NCI-H2196 (cell line): ENCODE data around the gene ZNF280B.
"Not testable (repeated sequence)": the region's sequence is repeated elsewhere in the genome, so short reads cannot be mapped to it uniquely, and the experiment has no call there.

Source experiments
- DNase-seq: peaks from one replicate; lab custom pipeline; 2025; ENCODE audit not compliant: unreplicated experiment; lab: John Stamatoyannopoulos, UW

The ZNF280B gene

GRCh38 chr22:22510833-22511232 lies 2.3 kb upstream of the ZNF280B start:
- not testable (repeated sequence) for DNase-seq

GRCh38 chr22:22509912-22510311 lies 1.4 kb upstream of the ZNF280B start:
- not testable (repeated sequence) for DNase-seq

GRCh38 chr22:22507743-22508273 lies 734 bp downstream of the ZNF280B start:
- no peak for DNase-seq

- no peak for DNase-seq
Observed at GRCh38 chr22:22506736-22507135, 1.8 kb downstream of the ZNF280B start.

GRCh38 chr22:22498267-22498666 lies 10.3 kb downstream of the ZNF280B start:
- no peak for DNase-seq

- DNase-seq, result not testable (repeated sequence)
Observed at GRCh38 chr22:22491589-22491988, 17.0 kb downstream of the ZNF280B start.

- no peak for DNase-seq
Observed at GRCh38 chr22:22488736-22489135, 19.8 kb downstream of the ZNF280B start.

GRCh38 chr22:22487869-22488597 lies 20.5 kb downstream of the ZNF280B start:
- DNase-seq, result no peak

GRCh38 chr22:22487059-22487458 lies 21.5 kb downstream of the ZNF280B start:
- DNase-seq, result no peak

- no peak for DNase-seq
Observed at GRCh38 chr22:22486132-22486899, 22.2 kb downstream of the ZNF280B start.

GRCh38 chr22:22485524-22485923 lies 23.0 kb downstream of the ZNF280B start:
- DNase-seq, result no peak

GRCh38 chr22:22484023-22484422 lies 24.5 kb downstream of the ZNF280B start:
- no peak for DNase-seq

- DNase-seq, result no peak
Observed at GRCh38 chr22:22480940-22481339, 27.6 kb downstream of the ZNF280B start.

- no peak for DNase-seq
Observed at GRCh38 chr22:22479999-22480532, 28.5 kb downstream of the ZNF280B start.

- no peak for DNase-seq
Observed at GRCh38 chr22:22479116-22479515, 29.4 kb downstream of the ZNF280B start.

GRCh38 chr22:22478470-22478869 lies 30.1 kb downstream of the ZNF280B start:
- DNase-seq, result no peak

- DNase-seq, result no peak
Observed at GRCh38 chr22:22474733-22475132, 33.8 kb downstream of the ZNF280B start.

- DNase-seq, result not testable (repeated sequence)
Observed at GRCh38 chr22:22471104-22471503, 37.4 kb downstream of the ZNF280B start.

- no peak for DNase-seq
Observed at GRCh38 chr22:22469527-22469926, 39.0 kb downstream of the ZNF280B start.

- DNase-seq, result not testable (repeated sequence)
Observed at GRCh38 chr22:22468794-22469469, 39.6 kb downstream of the ZNF280B start.

GRCh38 chr22:22467112-22467511 lies 41.4 kb downstream of the ZNF280B start:
- no peak for DNase-seq
